Stimulated activated naive B cell treated with anti-CD40 and anti-IgM and Interleukin-4, amounts not matched to agents 10 μg/mL and 1 μg/mL and 100 μg/mL, for 72 hours (primary cell): Measurements from ENCODE around the gene ARL8B.
"Not testable (repeated sequence)": the region's sequence is repeated elsewhere in the genome, so short reads cannot be mapped to it uniquely, and the experiment has no call there.

Source experiments
- ATAC-seq, 2 donors: fragments of 150-1000 bp; cut with Tn5 transposase; replicated peaks; 2 replicates each; pipeline ENCODE4 v1.10.0; 2021; ENCODE audit warnings: moderate library complexity in 1 of 2
- DNase-seq: peaks from one replicate; pipeline ENCODE4 v3.0.0; 2021
- H3K27ac Mint-ChIP-seq: one replicate; pipeline ENCODE4 v1.8.0; 2022; ENCODE audit warnings: mild to moderate bottlenecking, mixed read lengths
- H3K27me3 Mint-ChIP-seq, 2 donors: one replicate each; pipeline ENCODE4 v1.8.0; 2022; ENCODE audit warnings: mixed read lengths in 2 of 2
- H3K36me3 Mint-ChIP-seq, 2 donors: one replicate each; pipeline ENCODE4 v1.8.0; 2022; ENCODE audit warnings: mixed read lengths in 2 of 2, mild to moderate bottlenecking in 1 of 2
- H3K4me1 Mint-ChIP-seq, 2 donors: one replicate each; pipeline ENCODE4 v1.8.0; 2022; ENCODE audit warnings: mixed read lengths in 2 of 2, mild to moderate bottlenecking in 1 of 2
- H3K4me3 Mint-ChIP-seq, 2 donors: one replicate each; pipeline ENCODE4 v1.8.0; 2022; ENCODE audit warnings: mild to moderate bottlenecking in 2 of 2, mixed read lengths in 2 of 2, moderate library complexity in 1 of 2
- H3K9me3 Mint-ChIP-seq, 2 donors: one replicate each; pipeline ENCODE4 v1.8.0; 2022; ENCODE audit warnings: mixed read lengths in 2 of 2, mild to moderate bottlenecking in 1 of 2

The ARL8B gene

GRCh38 chr3:5122030-5122740, at the start of gene ARL8B:
ARL8B (plus strand) TSS chr3:5122292; CDS start chr3:5122466, 174 bp downstream.
- DNase-seq (peak; percentile 90), ATAC-seq (peak; percentile 92 to 96)
- Mint-ChIP-seq H3K9me3 (no peaks in the 10 kb centered on the region), H3K27ac (peak within 1 kb of the TSS; percentile 99), H3K27me3 (no peaks in the 10 kb centered on the region), H3K36me3 (peaks cover 12 to 27% of the 10 kb centered on the region in 2 donors), H3K4me1 (peaks cover 17 to 45% of the 10 kb centered on the region in 2 donors), H3K4me3 (peak within 1 kb of the TSS; percentile 91 to 98)

DNA sequence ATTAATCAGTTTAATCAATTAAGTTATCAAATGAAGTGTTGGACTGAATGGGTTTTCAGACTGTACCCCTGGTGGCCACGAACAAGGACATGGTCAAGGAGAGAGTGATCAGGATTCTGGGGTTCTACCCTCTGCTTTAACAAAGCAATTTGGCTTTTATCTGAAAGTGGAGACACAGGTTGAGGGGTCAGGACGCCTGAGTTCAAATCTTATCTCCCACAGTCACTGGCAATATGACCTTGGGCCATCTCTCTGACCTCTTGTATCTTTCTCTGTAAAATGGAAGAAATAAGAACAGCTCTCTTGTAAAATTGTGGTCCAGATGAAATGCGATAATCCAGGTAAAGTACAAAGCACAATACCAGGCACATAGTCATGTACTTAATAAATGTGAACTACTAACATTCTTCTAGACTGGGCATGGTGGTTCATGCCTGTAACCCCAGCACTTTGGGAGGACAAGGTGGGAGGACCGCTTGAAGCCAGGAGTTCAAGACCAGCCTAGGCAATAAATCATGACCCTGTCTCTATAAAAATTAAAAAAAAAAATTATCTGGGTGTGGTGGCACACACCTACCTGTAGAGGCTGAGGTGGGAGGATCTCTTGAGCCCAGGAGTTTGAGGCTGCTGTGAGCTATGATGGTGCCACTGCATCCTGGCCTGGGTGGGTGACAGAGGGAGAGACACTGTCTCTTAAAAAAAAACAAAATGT, 48.6 kb upstream of the ARL8B start:
- no peaks in the 10 kb centered on the region for H3K9me3 Mint-ChIP-seq
- no peak overlapping the region for H3K27ac Mint-ChIP-seq
- ATAC-seq (no peak), DNase-seq (no peak)
- H3K27me3 Mint-ChIP-seq: peaks cover 6 to 7% of the 10 kb centered on the region in 2 donors
- no peaks in the 10 kb centered on the region for H3K4me1 Mint-ChIP-seq
- H3K4me3 Mint-ChIP-seq: no peak overlapping the region
- H3K36me3 Mint-ChIP-seq: no peaks in the 10 kb centered on the region

GRCh38 chr3:5078151-5078550, 43.9 kb upstream of the ARL8B start:
- no peaks in the 10 kb centered on the region for H3K36me3 Mint-ChIP-seq
- no peak overlapping the region for H3K4me3 Mint-ChIP-seq
- no peaks in the 10 kb centered on the region for H3K9me3 Mint-ChIP-seq
- peaks cover 2 to 7% of the 10 kb centered on the region in 2 donors for H3K4me1 Mint-ChIP-seq
- H3K27ac Mint-ChIP-seq: no peak overlapping the region
- no peak for DNase-seq
- no peak for ATAC-seq
- peaks cover 18 to 27% of the 10 kb centered on the region in 2 donors for H3K27me3 Mint-ChIP-seq

DNA sequence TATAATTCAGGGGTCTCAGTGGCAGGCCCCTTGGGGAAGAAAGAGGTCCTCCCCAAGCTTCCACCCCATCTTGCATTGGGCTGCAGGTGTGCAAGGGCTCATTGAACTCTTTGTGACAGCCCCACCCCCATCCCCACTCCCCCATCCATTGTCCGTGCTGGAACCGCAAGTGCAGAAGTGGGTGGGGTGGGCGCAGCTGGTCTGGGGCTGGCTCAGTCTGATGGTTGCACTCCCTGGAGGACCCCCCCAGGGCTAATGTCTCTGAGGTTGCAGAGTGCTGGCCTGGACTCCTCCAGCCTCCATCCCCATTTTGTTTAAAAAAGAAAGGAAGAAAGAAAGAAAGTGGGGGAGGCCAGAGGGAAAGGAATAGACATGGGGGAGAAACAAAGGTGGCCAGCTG, 42.3 kb upstream of the ARL8B start:
- DNase-seq: no peak
- H3K9me3 Mint-ChIP-seq: no peaks in the 10 kb centered on the region

GRCh38 chr3:5080779-5081550, 41.1 kb upstream of the ARL8B start:
- peaks cover 21 to 32% of the 10 kb centered on the region in 2 donors for H3K27me3 Mint-ChIP-seq
- no peak overlapping the region for H3K4me3 Mint-ChIP-seq

More for the DNA sequence above, 42.3 kb upstream of the ARL8B start:
- Mint-ChIP-seq H3K4me1 (peaks cover 2 to 7% of the 10 kb centered on the region in 2 donors), H3K36me3 (no peaks in the 10 kb centered on the region), H3K27me3 (peaks cover 21 to 32% of the 10 kb centered on the region in 2 donors), H3K27ac (no peak overlapping the region), H3K4me3 (no peak overlapping the region)
- ATAC-seq: no peak

GRCh38 chr3:5081973-5082788, 39.9 kb upstream of the ARL8B start:
- not testable (repeated sequence) for ATAC-seq, DNase-seq, H3K4me1 Mint-ChIP-seq, H3K36me3 Mint-ChIP-seq, H3K27ac Mint-ChIP-seq, H3K4me3 Mint-ChIP-seq, H3K9me3 Mint-ChIP-seq
- H3K27me3 Mint-ChIP-seq: peaks cover 21 to 32% of the 10 kb centered on the region in 2 donors

More at GRCh38 chr3:5080779-5081550, 41.1 kb upstream of the ARL8B start:
- Mint-ChIP-seq H3K27ac (no peak overlapping the region), H3K9me3 (no peaks in the 10 kb centered on the region), H3K36me3 (no peaks in the 10 kb centered on the region), H3K4me1 (peaks cover 2 to 7% of the 10 kb centered on the region in 2 donors)
- ATAC-seq: no peak
- DNase-seq: no peak

DNA sequence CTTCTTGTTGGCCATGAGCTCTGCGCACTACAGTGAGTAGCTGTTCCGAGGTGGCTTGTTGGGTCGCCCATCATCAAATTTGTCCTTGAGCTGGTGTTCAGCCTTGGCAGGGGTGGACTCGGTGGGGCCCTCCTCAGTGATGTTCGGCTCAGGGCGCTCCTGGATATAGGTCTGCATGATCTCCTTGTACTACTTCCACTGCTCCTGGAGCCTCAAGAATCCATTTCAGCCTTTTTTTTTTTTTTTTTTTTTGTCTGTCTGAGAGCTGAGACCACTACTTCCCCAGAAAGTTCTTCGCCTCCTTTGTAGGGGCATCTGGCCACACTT, 39.3 kb upstream of the ARL8B start:
- Mint-ChIP-seq H3K27ac (no peak overlapping the region), H3K36me3 (no peaks in the 10 kb centered on the region), H3K27me3 (peaks cover 21 to 32% of the 10 kb centered on the region in 2 donors), H3K4me1 (peaks cover 2 to 7% of the 10 kb centered on the region in 2 donors), H3K4me3 (no peak overlapping the region), H3K9me3 (no peaks in the 10 kb centered on the region)
- DNase-seq: no peak
- no peak for ATAC-seq

DNA sequence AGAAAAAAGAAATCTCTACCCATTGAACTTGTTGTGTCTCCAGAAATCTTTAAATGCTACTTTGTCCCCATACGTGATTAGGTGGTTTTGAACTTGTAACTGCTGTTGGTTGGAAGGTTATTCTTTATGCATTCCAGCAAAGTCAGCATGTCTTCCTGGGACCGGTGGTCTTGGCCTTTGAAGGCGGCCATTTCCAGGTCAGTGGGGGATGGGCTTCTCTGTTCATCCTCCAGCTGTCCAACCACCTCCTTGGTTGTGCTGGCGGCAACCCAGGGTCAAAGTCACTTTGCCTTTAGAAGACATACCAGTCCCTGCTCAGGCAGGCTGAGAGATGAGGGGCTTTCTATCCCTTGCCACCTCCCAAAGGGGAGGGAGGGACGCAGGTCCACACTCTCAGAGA, 37.9 kb upstream of the ARL8B start:
- H3K4me1 Mint-ChIP-seq: peaks cover 2 to 7% of the 10 kb centered on the region in 2 donors
- ATAC-seq (no peak), DNase-seq (no peak)
- H3K36me3 Mint-ChIP-seq: no peaks in the 10 kb centered on the region
- H3K27me3 Mint-ChIP-seq: peaks cover 21 to 32% of the 10 kb centered on the region in 2 donors
- no peak overlapping the region for H3K4me3 Mint-ChIP-seq
- no peaks in the 10 kb centered on the region for H3K9me3 Mint-ChIP-seq
- H3K27ac Mint-ChIP-seq: no peak overlapping the region

GRCh38 chr3:5086708-5087107, 35.4 kb upstream of the ARL8B start:
- Mint-ChIP-seq H3K27me3 (peaks cover 9 to 21% of the 10 kb centered on the region in 2 donors), H3K9me3 (no peaks in the 10 kb centered on the region), H3K27ac (no peak overlapping the region), H3K4me3 (no peak overlapping the region), H3K4me1 (peaks cover 2 to 5% of the 10 kb centered on the region in 2 donors), H3K36me3 (no peaks in the 10 kb centered on the region)
- DNase-seq (no peak), ATAC-seq (no peak)

DNA sequence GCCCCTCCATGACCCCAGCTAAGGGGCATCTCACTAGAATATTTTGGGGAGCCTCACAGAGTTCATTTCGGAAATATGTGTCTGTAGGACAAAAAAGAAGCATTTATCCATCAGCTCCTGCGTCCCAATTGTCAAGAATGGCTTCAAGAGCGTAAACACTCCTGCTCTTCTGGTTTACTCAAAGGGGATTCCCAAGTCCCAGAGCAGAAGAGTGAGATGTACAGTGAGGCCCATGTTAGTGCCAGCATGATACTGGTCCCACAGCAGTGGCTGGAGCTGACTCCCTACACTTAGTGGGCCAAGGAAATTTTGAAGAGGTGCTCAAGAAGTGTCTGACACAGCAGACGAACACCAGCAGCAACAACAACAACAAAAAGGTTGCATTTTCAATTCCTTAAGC, 34.9 kb upstream of the ARL8B start:
- Mint-ChIP-seq H3K4me1 (peaks cover under 1 to 2% of the 10 kb centered on the region in 2 donors), H3K4me3 (no peak overlapping the region), H3K27me3 (peaks cover 9 to 18% of the 10 kb centered on the region in 2 donors), H3K9me3 (no peaks in the 10 kb centered on the region), H3K36me3 (no peaks in the 10 kb centered on the region), H3K27ac (no peak overlapping the region)
- DNase-seq: no peak
- ATAC-seq: peak in 1 of 2 donors; percentile 41

GRCh38 chr3:5090197-5090596, 31.9 kb upstream of the ARL8B start:
- Mint-ChIP-seq H3K27me3 (peaks cover 0 to 5% of the 10 kb centered on the region in 2 donors), H3K36me3 (no peaks in the 10 kb centered on the region), H3K4me3 (no peak overlapping the region), H3K4me1 (no peaks in the 10 kb centered on the region), H3K9me3 (no peaks in the 10 kb centered on the region), H3K27ac (no peak overlapping the region)
- ATAC-seq: no peak
- no peak for DNase-seq

- H3K36me3 Mint-ChIP-seq: no peaks in the 10 kb centered on the region
- no peaks in the 10 kb centered on the region for H3K9me3 Mint-ChIP-seq
- H3K4me1 Mint-ChIP-seq: peaks cover 4 to 6% of the 10 kb centered on the region in 2 donors
- no peak overlapping the region for H3K4me3 Mint-ChIP-seq
- peaks cover 11 to 21% of the 10 kb centered on the region in 2 donors for H3K27me3 Mint-ChIP-seq
- no peak overlapping the region for H3K27ac Mint-ChIP-seq
- no peak for ATAC-seq
- DNase-seq: no peak
Measured at GRCh38 chr3:5092018-5092417, 30.1 kb upstream of the ARL8B start.

DNA sequence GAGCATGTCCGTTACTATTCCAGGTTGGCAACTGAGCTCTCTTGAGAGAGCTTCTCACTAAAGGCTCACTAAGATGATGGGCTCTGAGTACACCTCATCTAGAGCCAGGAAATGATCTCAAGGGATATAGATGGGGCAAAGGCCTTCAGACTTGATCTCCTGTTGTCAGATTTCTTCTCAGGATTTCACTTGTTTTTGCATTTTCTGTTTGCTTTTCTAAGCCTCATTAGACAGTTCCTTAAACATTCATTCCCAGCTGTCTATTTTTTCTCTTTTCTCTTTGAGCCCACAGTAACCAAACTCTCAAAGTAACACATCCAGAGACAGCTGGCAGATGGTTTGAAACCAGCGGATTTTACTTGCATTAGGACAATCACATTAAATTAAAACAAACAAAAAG, 28.4 kb upstream of the ARL8B start:
- peaks cover 11 to 29% of the 10 kb centered on the region in 2 donors for H3K27me3 Mint-ChIP-seq
- H3K9me3 Mint-ChIP-seq: no peaks in the 10 kb centered on the region
- no peak overlapping the region for H3K4me3 Mint-ChIP-seq
- no peak overlapping the region for H3K27ac Mint-ChIP-seq
- no peak for ATAC-seq
- H3K4me1 Mint-ChIP-seq: peaks cover 4 to 6% of the 10 kb centered on the region in 2 donors
- DNase-seq: no peak
- H3K36me3 Mint-ChIP-seq: no peaks in the 10 kb centered on the region

GRCh38 chr3:5095886-5096285, 26.2 kb upstream of the ARL8B start:
- DNase-seq (no peak), ATAC-seq (peak; percentile 54 to 55)
- Mint-ChIP-seq H3K27ac (no peak overlapping the region), H3K36me3 (no peaks in the 10 kb centered on the region), H3K9me3 (no peaks in the 10 kb centered on the region), H3K4me3 (peak overlapping the region; percentile 44 to 69), H3K27me3 (peaks cover 11 to 24% of the 10 kb centered on the region in 2 donors), H3K4me1 (peaks cover 4 to 6% of the 10 kb centered on the region in 2 donors)
